Fibroblast of skin of right quadriceps (primary cell): ENCODE results near the gene FAM83F.

Experiments used
- DNase-seq: peaks from one replicate; pipeline ENCODE4 v3.0.0-alpha.2; 2013

The FAM83F gene

DNA sequence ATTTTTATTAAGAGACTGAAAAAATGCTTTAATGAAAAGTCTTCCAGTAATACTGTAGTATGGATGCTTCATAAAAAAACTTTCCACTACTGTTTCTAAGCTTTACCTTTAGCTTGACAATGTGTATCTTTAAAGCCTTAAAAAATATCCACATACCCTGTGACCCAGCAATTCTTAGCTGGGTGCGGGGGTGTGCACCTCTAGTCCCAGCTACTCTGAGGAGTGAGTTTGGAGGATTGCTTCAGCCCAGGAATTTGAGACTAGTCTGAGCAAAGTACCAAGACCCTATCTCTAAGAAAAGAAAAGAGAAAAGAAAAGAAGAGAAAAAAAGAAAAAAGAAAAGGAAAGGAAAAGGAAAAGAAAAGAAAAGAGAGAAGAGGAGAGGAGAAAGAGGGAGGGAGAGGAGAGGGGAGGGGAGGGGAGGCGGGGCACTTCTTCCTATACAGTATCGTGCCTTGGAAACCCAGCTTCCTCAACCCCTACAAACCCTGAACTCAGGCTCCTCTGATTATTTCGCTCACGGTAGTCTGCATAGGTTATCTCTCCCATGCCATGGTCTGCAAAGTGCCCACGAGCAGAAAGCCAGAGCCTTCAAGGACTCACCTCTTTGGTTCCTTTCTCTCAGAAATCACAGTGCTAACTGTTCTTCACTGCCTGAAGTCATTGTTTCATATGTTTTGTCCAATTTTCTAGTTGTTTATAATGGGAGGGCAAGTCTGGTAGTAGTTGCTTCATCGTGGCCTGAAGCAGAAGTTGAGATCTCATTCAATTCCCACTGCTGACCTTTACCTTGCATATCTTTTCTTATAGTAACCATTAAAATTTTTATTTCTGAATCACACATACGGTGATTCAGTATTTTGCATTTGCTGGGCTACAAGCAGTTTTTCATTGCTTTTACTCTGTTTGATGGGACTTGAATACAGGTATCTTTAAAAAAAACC is 82.2 kb downstream of the FAM83F start:
- no peak for DNase-seq

DNA sequence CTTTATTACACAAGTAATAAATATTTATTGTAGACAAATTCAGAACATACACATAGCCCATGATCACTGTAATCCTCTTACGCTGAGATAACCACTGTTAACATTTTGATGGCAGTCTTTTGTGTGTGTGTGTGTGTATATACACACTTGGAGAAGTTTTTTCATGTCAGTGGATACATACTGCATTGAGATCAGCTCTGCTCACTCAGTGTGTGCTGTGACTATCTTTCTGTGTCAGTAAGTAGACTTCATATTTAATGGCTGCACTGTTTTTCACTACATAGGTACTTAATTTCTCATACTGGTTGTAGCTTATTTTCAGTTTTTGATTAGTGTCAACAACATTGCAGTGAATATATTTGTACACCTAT is 82.9 kb downstream of the FAM83F start:
- DNase-seq = no peak

DNA sequence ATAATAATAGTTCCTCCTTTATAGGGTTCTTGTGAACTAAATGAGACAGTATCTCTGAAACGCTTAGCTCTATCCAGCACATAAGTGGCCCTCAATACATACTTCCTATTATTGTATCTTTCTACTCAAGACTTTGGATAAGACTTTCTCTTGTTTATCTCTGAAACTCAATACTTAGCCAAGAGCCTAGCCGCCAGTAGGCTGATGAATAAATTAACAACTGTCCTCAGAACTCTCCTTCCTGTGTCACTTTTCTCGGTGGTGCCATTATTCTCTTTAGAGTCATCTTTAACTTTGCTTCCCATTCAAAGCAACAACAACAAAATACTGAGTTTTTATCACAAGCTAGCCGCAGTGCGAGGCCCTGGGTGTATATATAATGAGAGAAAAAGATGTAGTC is 86.9 kb downstream of the FAM83F start:
- no peak for DNase-seq

DNA sequence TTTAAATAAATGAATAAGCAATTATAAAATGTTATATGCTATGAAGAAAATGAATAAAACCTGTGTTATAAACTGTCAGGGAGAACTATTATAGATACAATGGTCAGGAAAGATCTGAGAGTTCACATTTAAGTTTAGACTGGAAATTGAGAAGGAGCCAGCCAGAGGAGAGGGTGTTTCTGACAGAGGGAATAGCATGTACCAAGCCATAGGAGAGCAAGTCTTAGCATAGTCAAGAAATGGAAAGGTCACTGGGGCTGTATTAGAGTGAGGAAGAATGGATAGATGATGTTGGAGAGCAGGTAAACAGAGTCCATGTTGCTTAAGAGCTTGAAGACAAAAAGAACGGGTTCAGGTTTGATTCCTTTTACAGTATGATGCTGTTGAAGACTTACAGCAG is 87.4 kb downstream of the FAM83F start:
- DNase-seq = no peak

GRCh38 chr22:40083794-40084193 is 89.0 kb downstream of the FAM83F start:
- no peak for DNase-seq

- no peak for DNase-seq
Observed at GRCh38 chr22:40084246-40084645, 89.5 kb downstream of the FAM83F start.

DNA sequence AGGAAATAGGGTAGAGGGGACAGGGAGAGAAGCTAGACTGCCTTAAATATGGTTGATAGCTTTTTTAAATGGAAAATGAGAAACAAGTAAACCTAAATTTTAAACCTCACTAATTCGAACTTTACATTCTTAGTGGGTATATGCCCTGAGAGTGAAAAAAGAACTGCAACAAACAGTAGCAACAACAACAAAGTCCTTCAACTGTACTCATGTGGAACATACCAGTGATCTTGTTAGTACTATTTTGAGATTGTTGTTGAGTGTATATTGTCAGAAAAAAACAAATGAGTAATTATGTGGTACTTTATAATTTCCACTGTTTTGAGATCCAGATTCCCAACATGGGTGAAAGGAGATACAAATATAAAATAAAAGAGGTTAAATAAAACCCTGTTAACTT is 94.1 kb downstream of the FAM83F start:
- DNase-seq = no peak
